ENCODE results near the gene CIPC. TPM values are rescaled to one million over a fixed set of nuclear protein-coding genes. Genes with fewer than 3 reads are reported as not detected.

CIPC gene
- total RNA-seq, 1 experiment from 2014 or later = 26.6 TPM

- Histone ChIP-seq H3K4me2 (ENCODE audit: low read length) (peak overlapping the region; percentile 38), H4K20me1 (ENCODE audit: low read length) (no peaks in the 10 kb centered on the region), H3K4me3 (ENCODE audit: low read length) (no peak overlapping the region), H3K36me3 (ENCODE audit: low read depth, low read length) (no peaks in the 10 kb centered on the region; the same call in 1 of the 2 replicates), H2AFZ (ENCODE audit: low read length) (no peak overlapping the region), H3K9me2 (replicated peaks; ENCODE audit: low read length) (no peaks in the 10 kb centered on the region), H3K4me1 (ENCODE audit: insufficient read depth, low read length) (peaks cover 26% of the 10 kb centered on the region), H3F3A (ENCODE audit: low read length, unreplicated experiment) (no peaks in the 10 kb centered on the region), H3K27me3 (ENCODE audit: low read length) (no peaks in the 10 kb centered on the region), H3K9ac (ENCODE audit: low read length) (no peak overlapping the region), H3K9me3 (ENCODE audit: low read length) (no peaks in the 10 kb centered on the region), H3K27ac (ENCODE audit: low read length) (no peak overlapping the region), H3K79me2 (ENCODE audit: low read length) (no peaks in the 10 kb centered on the region)
- CTCF ChIA-PET = interaction anchor here (0.5 to 1.5 kb wide), 5 partner anchors 15 to 251 kb away, joined by 3 to 4 read pairs (median 3); no protein-coding TSS in a partner anchor
- POLR2A ChIA-PET (ENCODE audit: unreplicated experiment) = interaction anchor here (1.1 kb wide), 1 partner anchor 204 kb away, joined by 4 read pairs; no protein-coding TSS in a partner anchor
- peak; percentile 91 for ATAC-seq
- no peak for TF ChIP-seq EZH2phosphoT487 (IDR thresholded peaks at IDR 0.05; ENCODE audit: borderline replicate concordance, low read length)
- TF ChIP-seq, protein P1, sequence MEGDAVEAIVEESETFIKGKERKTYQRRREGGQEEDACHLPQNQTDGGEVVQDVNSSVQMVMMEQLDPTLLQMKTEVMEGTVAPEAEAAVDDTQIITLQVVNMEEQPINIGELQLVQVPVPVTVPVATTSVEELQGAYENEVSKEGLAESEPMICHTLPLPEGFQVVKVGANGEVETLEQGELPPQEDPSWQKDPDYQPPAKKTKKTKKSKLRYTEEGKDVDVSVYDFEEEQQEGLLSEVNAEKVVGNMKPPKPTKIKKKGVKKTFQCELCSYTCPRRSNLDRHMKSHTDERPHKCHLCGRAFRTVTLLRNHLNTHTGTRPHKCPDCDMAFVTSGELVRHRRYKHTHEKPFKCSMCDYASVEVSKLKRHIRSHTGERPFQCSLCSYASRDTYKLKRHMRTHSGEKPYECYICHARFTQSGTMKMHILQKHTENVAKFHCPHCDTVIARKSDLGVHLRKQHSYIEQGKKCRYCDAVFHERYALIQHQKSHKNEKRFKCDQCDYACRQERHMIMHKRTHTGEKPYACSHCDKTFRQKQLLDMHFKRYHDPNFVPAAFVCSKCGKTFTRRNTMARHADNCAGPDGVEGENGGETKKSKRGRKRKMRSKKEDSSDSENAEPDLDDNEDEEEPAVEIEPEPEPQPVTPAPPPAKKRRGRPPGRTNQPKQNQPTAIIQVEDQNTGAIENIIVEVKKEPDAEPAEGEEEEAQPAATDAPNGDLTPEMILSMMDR (conservative IDR thresholded peaks at IDR 0.05; ENCODE audit: low read depth, low read length) = no peak
- TF ChIP-seq EZH2 (IDR thresholded peaks at IDR 0.05; ENCODE audit: low read length, unreplicated experiment) = no peak
- intact Hi-C loops (cut with micrococcal nuclease) = loop anchor here (2.0 kb wide), 1 partner anchor 25 kb away; the partner anchor contains the start of gene CIPC
- peak; percentile 96 for DNase-seq
- TSS peak; percentile 5 for BruUV-seq (replicated peaks)
Observed at GRCh38 chr14:77123381-77124325, 25.6 kb downstream of the CIPC start.

DNA sequence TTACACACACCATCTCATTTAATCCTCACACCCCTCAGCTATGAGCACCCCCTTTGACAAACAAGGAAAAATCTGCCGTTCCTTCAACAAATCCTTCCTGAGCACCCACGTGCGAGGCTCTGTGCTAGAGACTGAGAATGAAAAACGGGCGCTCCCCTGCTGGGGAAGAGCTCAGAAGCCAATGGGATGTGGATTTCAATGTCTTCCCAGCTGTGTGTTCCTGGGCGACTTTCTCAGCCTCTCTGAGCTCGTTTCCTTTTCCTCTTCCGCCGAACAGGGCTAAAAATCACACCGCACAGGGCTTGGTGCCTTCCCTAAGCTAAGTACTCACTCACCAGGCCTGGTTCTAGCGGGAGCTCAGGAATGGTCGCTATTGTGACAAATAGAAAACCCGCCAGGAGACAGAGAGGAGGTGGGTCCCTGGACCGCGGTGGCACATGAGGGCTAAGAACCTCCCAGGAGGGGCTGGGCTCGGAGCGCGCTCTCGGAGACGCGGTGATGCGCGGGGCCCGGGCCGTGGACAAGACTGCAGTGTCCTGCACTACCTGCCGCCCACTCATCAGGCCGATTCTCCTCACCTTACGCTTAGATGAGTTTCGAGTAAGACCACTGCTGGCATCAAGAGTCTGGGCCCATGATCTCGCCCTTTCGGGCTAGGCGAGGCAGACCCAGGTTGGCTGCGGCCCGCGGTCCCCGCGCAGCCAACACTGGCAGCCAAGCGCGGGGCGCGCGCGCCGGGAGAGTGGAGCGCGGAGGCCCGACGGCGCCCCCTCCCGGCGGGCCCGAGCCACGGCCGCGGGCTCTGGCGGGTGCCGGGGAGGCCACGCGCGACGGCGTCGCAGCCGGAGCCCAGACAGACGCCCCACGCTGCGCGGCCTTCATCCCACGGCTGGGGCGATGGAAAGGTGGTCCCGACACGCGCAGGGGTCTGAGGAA is 26.6 kb downstream of the CIPC start:
- CTCF ChIA-PET = interaction anchor here (0.6 to 1.5 kb wide), 3 partner anchors 31 to 248 kb away, joined by 3 to 4 read pairs (median 3); no protein-coding TSS in a partner anchor
- TF ChIP-seq EZH2phosphoT487 (IDR thresholded peaks at IDR 0.05; ENCODE audit: borderline replicate concordance, low read length) (no peak), EZH2 (IDR thresholded peaks at IDR 0.05; ENCODE audit: low read length, unreplicated experiment) (no peak)
- TF ChIP-seq, protein P1 (conservative IDR thresholded peaks at IDR 0.05; ENCODE audit: low read depth, low read length) = no peak; the same call in 1 of the 2 replicates

More for the DNA sequence above, 26.6 kb downstream of the CIPC start:
- POLR2A ChIA-PET (ENCODE audit: unreplicated experiment) = interaction anchor here (0.5 to 1.1 kb wide), 2 partner anchors 205 to 874 kb away, joined by 3 to 4 read pairs; no protein-coding TSS in a partner anchor
- DNase-seq (peak; percentile 38), ATAC-seq (peak; percentile 30)
- Histone ChIP-seq H4K20me1 (ENCODE audit: low read length) (no peaks in the 10 kb centered on the region), H3F3A (ENCODE audit: low read length, unreplicated experiment) (no peaks in the 10 kb centered on the region), H3K27ac (ENCODE audit: low read length) (no peak overlapping the region), H3K36me3 (ENCODE audit: low read depth, low read length) (no peaks in the 10 kb centered on the region; the same call in 1 of the 2 replicates), H3K4me2 (ENCODE audit: low read length) (peak overlapping the region; percentile 38), H3K9ac (ENCODE audit: low read length) (no peak overlapping the region), H3K27me3 (ENCODE audit: low read length) (no peaks in the 10 kb centered on the region), H3K4me1 (ENCODE audit: insufficient read depth, low read length) (peaks cover 28% of the 10 kb centered on the region), H3K79me2 (ENCODE audit: low read length) (no peaks in the 10 kb centered on the region), H2AFZ (ENCODE audit: low read length) (peak overlapping the region; percentile 44; the same call in 1 of the 2 replicates), H3K4me3 (ENCODE audit: low read length) (peak overlapping the region; percentile 50; the same call in 1 of the 2 replicates), H3K9me2 (replicated peaks; ENCODE audit: low read length) (no peaks in the 10 kb centered on the region), H3K9me3 (ENCODE audit: low read length) (no peaks in the 10 kb centered on the region)
- intact Hi-C loops (cut with micrococcal nuclease) = no loop called here
- BruUV-seq (replicated peaks) = no TSS peak
